Stimulated activated CD8-positive, alpha-beta memory T cell treated with anti-CD3 and anti-CD28 coated beads, Interleukin-4, amount 100 ng/mL, for 1 hour (primary cell): ENCODE data around the gene DYDC2.
"Not testable (repeated sequence)": the region's sequence is repeated elsewhere in the genome, so short reads cannot be mapped to it uniquely, and the experiment has no call there.

Experiments used
- DNase-seq, 2 donors: peaks; one replicate each; pipeline ENCODE4 v3.0.0-alpha.2; 2020; ENCODE audit warnings: low read depth in 2 of 2, low spot score in 1 of 2

DYDC2 gene

DNA sequence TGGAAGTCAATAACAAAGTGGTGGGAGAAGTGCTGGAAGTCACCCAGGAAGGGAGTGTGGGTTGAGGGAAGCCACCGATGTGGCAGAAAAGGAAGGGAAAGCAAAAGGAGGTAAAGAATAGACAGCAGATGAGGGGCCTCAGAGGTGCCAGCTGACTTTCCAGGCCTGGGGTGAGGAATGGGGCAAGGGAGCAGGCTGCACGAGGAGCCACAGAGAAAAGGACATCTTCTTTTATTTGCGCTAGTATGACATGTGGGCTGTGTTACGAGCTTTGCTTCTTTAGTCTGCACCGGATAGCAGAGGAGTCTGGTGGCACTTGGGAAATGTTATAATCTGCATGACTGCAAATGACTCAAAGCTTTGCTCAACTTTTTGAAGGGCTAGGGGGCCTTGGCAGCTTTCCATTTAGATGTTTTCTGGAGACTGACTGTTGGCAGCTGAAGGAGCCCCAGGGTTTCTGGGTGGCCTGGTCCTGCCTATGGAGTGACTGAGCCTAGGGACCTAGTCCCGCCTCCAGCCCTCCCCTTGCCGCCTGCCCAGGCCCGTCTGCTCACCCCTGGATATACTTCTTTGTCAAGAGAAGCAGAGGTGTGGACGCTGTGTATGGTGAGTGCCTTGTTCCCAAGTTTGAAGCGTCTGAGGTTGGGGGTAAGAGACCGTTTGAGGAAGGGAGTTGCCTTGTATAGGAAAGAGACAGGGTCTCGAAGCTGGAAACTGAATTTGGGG is 56.9 kb downstream of the DYDC2 start:
- no peak for DNase-seq

DNA sequence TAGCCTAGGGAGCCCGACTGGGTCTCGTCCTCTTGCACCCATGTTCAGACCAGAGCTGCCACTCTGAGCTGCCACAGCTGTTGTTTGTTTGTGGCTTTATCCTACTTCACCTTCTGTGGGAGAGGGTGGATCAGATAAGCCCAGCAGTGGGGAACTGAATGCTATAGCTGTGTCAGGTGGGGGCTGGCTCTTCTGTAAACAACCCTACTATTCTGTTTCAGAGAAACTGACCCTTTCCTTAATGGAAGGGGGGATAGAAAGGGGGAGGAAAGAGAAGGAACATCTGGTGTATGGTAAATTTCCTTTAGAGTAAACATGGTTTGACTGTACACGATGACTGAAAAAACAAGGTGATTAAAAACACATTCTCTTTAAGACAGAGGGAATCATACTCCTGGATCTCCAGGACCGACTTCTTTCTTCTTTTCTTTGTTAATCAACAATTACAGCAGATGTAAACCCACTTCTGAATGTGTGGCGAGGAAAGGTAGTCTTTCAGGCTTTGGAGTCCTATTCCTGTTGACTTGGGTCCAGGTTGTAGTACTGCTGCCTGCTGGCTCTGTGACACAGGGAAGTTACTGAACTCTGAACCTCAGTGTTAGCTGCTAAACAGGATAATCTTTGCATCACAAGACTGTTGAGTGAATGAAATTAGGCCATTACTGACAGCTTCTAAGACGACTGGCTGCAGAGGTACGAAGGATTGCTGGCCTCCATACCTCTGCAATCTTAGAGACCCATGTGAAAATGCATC is 57.7 kb downstream of the DYDC2 start:
- DNase-seq: no peak

DNA sequence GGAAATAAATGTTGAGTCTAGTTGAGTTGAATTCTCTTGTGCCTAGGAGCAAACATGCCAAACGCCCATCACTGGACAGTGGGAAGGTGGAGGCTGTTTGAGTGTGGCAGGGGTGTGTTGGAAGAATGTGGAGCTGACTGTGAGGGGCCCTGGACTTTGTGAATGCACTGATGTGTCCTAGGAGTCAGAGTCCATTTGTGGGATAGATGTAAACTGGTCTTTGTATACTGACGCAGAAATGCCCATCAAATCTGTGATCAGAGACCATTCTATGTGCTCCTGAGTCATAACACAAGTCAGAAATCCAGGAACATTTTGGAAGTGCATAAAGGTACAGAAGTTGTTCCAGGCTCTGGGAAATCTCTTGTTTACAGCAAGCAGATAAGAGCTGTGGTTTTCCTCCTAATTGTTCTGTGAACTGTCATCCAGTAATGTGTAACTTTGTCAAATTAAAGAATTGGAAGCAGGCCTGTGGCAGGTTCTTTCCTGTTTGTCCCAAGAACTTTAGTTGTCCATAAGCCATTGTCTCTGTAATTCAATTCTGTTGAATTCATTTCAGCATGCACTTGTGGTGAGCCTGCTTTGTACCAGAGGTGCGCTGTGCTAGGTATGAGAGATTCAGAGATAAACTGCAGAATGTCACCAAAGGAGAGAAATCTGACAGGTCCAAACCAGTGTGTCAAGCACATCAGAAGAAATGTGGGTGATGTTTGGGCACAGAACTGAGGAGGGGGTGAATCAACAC is 59.3 kb downstream of the DYDC2 start:
- no peak for DNase-seq

DNA sequence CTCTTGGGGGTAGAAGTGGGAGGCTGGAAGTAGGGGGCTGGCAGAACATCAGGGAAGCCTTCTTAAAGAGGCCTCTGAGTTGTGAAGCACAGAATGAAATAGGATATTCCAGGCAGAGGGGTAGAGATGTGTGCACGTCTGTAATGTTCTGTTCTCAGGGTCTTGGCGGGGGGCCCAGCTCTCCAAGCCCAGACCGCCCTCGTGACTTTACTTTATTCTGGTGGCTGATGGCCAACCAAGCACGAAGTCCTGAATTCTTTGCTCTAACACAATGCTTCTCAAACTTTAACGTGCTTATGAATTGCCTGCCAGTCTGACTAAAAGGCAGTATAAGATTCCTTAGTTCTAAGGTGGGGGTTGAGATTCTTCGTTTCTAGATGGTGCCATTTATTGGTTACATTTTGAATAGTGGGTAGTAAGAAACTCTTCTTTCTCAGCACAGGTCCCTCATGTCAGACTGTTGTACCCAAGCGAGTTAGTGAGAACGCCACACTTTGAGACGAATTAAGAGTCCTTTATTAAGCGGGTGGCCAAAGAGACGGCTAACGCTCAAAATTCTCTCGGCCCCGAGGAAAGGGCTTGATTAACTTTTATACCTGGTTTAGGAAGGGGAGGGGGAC is 60.0 kb downstream of the DYDC2 start:
- no peak for DNase-seq

DNA sequence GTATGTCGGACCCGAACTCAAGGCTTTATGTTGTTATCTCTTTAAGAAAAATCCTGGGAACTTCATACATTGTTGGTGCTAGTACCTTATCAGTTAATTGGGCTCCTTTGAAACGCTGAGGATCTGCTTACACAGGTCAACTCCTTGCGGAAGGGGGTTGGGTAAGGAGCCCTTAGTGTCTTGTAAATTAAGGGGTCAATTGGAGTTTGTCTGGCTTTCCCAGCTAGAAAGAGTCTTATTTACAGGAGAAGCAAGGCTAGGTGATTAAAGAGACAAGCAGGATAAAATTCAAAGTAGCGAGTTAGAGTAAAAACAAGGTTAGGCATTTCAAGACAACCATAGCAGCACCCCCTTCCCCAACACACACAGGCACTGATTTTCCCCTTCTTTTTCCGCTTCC is 60.7 kb downstream of the DYDC2 start:
- not testable (repeated sequence) for DNase-seq
